ENCODE measurements around the gene PTPRM.
"Not testable (repeated sequence)": the region's sequence is repeated elsewhere in the genome, so short reads cannot be mapped to it uniquely, and the experiment has no call there.

Gene PTPRM

DNA sequence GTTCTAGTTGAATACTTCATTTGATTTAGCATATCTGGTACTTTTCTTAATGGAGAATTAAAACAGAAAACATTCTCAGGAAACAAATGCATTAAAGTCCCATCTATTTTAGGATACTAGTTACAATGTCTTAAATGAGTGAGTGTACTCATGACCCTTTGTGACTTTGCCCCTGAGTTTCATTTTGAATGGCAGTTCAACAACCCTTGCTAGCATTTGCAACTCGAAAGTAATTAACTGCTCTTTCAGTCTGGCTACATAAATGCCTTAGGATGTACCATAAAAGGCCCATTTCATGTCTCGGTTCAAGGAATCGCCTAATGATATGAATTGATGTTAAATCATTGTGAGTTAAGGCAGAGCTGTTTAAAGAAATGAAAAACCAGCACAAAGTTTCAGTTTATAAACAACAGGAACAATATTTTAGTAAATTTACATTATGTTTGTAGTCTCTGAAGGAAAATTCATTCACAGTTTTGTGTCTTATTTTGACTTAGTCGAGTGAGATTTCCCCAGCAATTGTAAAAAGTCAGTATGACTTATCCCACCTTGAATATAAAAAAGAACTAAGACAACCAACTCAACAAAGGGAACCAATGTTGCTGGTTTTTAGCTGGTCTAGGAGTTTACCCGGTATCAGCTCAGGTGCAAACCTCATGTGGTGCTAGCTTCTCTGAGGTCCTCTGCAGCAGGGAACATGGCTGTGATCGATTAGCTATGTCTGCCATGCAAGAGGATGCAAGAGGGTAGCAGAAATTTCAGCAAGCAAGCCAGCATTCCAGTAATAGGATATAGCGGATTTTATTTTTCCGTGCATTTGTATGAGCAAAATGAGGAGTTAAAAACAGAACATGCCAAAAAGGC lies 386.2 kb downstream of the PTPRM start:
- no peak for DNase-seq (ENCODE audit: low spot score)

GRCh38 chr18:7954238-7954637 lies 387.1 kb downstream of the PTPRM start:
- no peak for DNase-seq (ENCODE audit: low spot score)

DNA sequence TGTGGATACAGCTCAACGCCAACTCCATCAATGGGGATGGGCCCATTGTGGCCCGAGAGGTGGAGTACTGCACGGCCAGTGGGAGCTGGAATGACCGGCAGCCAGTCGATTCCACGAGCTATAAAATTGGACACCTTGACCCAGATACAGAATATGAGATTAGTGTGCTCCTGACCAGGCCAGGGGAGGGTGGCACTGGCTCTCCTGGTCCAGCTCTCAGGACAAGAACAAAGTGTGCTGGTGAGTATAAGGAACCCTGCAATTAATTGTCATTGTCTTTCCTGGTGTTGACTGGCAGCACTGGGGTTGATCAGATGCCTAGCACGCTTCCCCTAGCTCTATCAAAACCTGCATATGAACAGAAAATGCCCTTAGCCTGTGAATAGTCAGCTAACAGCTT lies 388.1 kb downstream of the PTPRM start:
- DNase-seq (ENCODE audit: low spot score), result no peak

GRCh38 chr18:7957297-7957696 lies 390.2 kb downstream of the PTPRM start:
- no peak for DNase-seq (ENCODE audit: low spot score)

- no peak for DNase-seq (ENCODE audit: low spot score)
Measured at GRCh38 chr18:7958081-7958896, 391.2 kb downstream of the PTPRM start.

DNA sequence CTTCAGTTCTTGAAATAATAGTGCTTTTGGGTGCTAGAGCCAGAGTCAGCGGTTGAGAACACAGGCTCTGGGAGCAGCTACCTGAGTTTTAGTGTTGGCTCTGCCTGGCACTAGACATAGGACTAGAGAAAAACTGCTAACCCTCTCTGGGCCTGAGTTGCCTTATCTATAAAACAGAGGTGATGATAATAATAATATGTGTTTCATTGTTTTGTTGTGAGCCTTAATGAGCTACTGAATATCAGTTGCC lies 391.7 kb downstream of the PTPRM start:
- DNase-seq (ENCODE audit: low spot score), result no peak

DNA sequence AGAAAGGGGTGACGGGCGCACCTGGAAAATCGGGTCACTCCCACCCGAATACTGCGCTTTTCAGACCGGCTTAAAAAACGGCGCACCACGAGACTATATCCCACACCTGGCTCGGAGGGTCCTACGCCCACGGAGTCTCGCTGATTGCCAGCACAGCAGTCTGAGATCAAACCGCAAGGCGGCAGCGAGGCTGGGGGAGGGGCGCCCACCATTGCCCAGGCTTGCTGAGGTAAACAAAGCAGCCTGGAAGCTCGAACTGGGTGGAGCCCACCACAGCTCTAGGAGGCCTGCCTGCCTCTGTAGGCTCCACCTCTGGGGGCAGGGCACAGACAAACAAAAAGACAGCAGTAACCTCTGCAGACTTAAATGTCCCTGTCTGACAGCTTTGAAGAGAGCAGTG lies 399.6 kb downstream of the PTPRM start:
- not testable (repeated sequence) for DNase-seq (ENCODE audit: low spot score)

- DNase-seq (ENCODE audit: low spot score), result no peak
Measured at GRCh38 chr18:7974200-7974874, 407.2 kb downstream of the PTPRM start.

DNA sequence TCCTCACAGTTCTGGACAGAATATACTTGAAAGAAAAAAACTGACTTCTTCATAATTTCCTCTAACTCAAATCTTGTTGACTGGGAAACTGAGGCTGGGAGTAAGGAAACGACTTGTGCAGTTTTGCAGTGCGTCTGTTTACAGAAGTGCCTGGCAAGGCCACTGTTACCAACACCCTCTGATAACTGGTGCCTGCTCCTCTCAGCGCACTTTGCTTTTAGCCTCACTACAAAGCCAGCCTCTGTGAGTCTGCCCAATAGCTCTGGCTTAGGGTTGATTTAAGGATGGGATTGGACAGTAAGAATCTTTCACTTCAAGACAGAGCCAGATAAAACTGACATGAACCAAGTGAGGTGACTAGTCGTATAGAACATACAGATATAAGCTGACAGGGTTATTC lies 410.8 kb downstream of the PTPRM start:
- no peak for DNase-seq (ENCODE audit: low spot score)

DNA sequence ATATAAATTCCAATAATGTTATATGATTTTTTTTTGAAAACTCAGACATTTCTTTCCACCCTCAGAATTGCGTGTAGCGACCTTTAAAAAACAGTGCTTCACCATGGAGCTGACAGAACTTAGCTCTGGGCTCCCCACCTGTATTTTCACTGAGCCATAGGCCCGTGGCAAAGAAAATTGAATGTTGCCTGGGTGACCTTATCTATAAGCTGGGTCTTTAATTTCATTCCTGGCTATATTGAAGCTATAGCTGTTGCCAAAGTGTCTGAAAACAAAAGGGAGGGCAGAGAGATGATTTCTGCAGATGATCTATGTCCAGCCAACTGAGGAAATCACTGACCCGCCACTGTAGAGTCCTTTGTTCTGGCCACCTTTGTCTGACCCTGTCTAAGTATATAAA lies 411.7 kb downstream of the PTPRM start:
- no peak for DNase-seq (ENCODE audit: low spot score)

DNA sequence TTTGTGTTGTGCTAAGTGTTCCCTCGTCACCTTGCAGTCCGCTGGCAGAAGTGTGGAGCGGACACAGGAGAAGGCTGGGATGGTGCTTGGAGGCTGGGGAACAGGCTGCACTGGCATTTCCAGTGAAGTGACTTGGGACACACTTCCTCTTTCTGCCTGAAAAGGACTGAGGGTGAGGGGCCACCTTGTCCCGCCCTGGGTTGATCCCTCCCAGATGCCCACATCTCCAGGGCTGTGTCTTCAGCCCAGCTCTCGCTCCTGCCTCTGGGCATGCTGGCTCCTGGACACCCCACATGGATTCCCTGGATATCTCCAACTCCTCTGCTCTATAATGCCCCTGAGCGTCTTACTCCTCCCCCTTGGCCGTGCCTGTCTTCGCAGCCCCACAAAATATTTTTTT lies 412.6 kb downstream of the PTPRM start:
- no peak for DNase-seq (ENCODE audit: low spot score)

DNA sequence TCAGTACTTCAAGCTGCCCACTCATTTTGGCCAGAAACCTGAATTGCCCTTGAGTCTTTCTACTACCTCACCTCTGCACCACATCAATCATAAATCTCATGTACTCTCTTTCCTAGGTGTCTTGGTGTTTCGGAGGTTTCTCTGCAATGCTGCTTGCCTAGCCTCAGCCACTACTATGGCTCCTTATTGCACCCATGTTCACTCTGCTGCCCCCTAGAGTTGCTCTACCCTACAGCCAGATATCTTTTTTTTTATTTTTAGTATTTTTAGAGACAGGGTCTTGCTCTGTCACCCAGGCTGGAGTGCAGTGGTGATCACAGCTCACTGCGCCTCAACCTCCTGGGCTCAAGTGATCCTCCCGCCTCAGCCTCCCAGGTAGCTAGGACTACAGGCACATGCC lies 413.0 kb downstream of the PTPRM start:
- DNase-seq (ENCODE audit: low spot score), result no peak

- no peak for DNase-seq (ENCODE audit: low spot score)
Measured at GRCh38 chr18:7980656-7981055, 413.5 kb downstream of the PTPRM start.

DNA sequence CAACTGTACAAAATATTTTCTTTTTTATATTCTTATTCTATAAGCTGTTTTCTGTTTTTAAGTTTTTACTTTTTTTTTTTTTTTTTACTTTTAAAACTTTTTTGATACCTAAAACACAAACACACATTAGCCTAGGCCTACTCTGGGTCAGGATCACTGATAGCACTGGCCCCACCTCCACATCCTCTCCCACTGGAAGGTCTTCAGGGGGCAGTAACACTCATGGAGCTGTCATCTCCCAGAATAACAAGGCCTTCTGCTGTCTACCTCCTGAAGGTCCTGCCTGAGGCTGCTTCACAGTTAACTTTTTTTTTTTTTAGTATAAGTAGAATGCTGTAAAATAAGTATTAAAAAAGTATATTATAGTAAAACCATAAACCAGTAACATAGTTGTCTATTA lies 415.1 kb downstream of the PTPRM start:
- DNase-seq (ENCODE audit: low spot score), result no peak

DNA sequence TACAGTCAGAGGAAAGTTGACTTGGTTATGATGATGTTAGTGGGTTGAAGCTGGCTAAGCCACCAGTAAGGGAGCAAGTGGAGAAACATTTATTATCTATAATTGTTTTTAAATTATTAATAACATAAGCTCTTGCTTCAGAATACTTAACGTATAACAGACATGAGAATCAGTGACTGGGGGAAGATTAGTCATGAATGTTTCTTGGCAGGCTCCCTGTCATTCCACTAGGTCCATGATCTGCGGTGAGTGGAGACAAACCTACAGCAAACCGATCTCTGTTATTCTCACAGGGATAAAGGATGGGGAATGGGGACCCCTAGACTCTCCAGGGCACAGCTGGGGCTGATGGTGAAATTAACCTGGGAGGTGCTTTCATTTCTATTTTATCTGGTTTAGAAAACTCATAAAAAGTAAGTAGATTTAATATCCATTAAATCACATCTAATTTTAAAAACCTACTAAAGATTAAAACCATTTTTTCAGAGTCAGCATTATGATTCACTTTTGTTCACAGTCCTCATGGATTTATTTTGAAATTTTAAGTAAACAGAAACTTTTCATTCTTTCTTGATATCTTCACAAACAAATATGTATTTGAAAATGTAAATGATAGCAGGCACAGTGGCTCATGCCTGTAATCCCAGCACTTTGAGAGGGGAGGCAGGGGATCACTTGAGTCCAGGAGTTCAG lies 420.3 kb downstream of the PTPRM start:
- DNase-seq (ENCODE audit: low spot score), result no peak

- no peak for DNase-seq (ENCODE audit: low spot score)
Measured at GRCh38 chr18:7990670-7991069, 423.6 kb downstream of the PTPRM start.

- DNase-seq (ENCODE audit: low spot score), result no peak
Measured at GRCh38 chr18:8001711-8002301, 434.7 kb downstream of the PTPRM start.

DNA sequence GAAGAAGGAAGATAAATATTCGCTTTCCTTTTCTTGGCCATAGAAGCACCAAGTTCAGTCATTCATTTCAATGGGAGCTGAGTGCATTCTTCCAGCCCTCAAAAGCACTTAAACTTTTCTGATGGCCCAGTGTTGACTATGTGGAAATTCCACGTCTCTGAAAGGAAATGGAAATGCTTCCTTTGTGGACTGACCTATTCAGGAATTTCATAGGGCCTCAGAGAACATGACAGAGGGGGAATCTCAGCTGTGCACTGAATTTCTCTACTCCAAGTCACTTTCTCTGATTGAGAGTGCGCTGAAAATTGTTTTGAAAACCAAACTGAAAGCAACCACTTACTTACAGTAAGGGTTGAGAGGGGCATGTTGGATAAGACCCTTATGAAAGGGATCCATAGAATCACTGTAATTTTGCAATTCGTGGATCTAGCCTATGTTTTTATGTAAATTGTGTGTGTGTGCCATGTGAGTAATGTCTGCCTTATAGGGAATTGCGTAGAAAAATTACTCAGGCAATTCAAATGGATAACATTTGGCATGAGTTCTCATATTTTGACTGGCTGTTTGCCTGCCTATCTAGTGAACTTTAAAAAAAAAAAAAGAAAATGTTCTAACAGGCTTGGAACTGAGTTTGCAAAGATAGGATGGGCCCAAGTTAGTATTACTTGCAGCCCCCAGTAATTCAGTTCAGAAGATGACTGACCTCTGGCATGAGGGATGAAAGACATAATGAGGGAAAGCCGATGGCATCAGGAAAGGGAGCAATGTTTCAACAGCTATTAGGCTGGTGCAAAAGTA lies 437.0 kb downstream of the PTPRM start:
- no peak for DNase-seq (ENCODE audit: low spot score)

GRCh38 chr18:8004792-8005191 lies 437.7 kb downstream of the PTPRM start:
- no peak for DNase-seq (ENCODE audit: low spot score)

DNA sequence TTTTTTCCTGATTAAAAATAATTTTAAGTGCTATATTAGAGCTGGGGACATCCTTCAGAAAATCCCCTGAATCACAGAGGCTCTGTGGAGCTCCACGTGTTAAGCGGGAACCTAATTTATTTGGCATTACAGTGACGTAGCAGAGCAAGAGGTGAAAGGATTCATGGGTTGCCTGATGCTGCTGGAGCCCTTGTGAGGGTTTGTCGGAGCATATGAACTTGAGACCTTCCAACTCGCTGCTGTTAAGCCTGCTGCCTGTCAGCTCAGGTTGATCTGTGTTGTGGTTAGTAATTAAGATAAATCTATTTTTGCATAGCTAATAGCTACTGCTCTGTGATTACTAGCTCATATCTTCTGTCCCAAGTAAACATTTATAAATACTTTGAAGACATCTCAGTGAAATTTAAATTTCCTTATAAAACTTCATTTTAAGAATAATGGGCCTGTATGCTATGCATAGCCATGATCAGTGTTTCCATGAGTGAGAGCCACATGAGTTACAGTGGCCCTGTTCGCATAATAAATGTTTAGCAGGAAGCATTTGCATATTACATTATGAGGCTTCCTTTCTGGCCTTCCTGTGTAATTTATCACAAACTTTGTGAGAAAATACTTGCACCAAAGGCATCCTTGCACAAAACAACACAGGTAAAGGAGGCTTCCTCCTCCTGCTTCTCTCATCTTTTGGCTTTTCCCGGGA lies 438.9 kb downstream of the PTPRM start:
- DNase-seq (ENCODE audit: low spot score), result no peak

- DNase-seq (ENCODE audit: low spot score), result no peak
Measured at GRCh38 chr18:8006979-8007378, 439.9 kb downstream of the PTPRM start.

All from HuH-7.5 (cell line).